Measurements from ENCODE around the gene COL4A1. TPM values are rescaled to one million over a fixed set of nuclear protein-coding genes. Genes with fewer than 3 reads are reported as not detected.

The COL4A1 gene
- not detected for total RNA-seq

DNA sequence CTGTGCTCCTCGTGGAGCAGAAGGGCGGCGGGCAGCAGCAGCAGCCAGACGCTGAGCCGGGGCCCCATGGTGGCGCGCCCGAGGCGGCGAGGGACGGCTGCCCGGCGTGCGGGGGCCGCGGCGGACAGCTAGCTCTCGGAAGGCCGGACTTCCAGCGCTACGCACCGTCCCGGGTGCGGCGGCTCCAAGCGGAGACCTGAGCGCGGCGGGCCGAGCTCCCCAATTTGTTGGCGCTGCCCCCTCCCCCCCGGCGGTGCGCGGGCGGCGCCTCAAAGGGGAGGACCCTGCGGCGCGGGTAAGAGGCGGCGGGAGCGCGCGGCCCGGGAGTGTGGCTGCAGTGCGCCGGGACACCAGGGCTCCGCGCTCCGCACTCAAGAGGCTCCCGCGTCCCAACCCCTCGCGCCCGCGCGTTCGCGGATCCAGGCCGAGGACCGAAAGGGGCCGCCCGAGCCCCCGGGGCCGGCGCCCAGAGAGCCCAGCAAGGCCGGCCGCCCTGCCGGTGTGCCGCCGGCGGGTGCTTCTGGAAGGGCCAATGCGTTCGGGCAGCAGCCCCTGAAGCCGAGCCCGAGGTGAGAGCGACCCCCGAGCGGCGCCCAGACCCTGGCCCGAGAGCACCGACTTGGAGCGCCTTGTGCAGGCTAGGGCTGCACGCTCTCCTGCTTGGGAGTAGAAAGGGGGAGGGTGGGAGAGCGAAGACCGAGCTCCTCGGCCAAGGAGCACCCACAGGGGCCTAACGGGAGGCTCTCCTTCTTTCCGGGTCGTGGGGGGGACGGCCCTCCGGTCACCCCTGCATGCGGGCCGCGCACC, at the start of gene COL4A1, which contains the start of gene COL4A2:
COL4A1 (minus strand) TSS at position 198 of the 807 bp plus-strand sequence; CDS start at position 68, 130 bp downstream.
COL4A2 (plus strand) TSS at position 325 of the 807 bp plus-strand sequence. CDS start 620 bp downstream, outside the sequence.
- no peak within 1 kb of the TSS for H3K27ac Mint-ChIP-seq
- DNase-seq (no peak), ATAC-seq (no peak)
- H3K9me3 Mint-ChIP-seq (ENCODE audit: low read depth): no peaks in the 10 kb centered on the region
- peaks cover 78% of the 10 kb centered on the region for H3K27me3 Mint-ChIP-seq
- H3K4me1 Mint-ChIP-seq: peaks cover 3% of the 10 kb centered on the region
- no peaks in the 10 kb centered on the region for H3K36me3 Mint-ChIP-seq
- no peak within 1 kb of the TSS for H3K4me3 Mint-ChIP-seq
- CTCF ChIA-PET: no interaction called here

DNA sequence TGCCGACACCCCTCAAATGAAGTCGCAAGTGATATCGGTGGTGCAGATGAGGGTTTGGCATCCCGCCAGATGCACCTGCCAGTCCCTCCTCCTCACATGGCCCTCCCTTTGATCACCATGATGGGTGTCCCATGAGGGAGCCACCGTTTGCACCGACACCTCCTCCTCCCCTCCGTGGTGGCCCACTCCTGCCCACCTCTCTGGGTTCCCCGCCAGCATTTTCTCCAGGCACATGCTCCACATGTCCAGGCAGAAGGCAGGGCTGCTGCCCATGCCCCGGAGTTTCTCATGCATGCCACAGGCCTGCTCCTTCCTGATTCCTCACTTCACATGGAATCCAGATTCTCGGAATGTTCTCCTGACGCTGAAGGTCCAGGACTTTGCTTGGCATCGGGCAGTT, 49.4 kb upstream of the COL4A1 start:
- H3K36me3 Mint-ChIP-seq: no peaks in the 10 kb centered on the region
- H3K4me1 Mint-ChIP-seq: no peaks in the 10 kb centered on the region
- CTCF ChIA-PET: no interaction called here
- DNase-seq (no peak), ATAC-seq (no peak)
- H3K27me3 Mint-ChIP-seq: peaks cover under 1% of the 10 kb centered on the region
- H3K27ac Mint-ChIP-seq: no peak overlapping the region
- no peaks in the 10 kb centered on the region for H3K9me3 Mint-ChIP-seq (ENCODE audit: low read depth)
- H3K4me3 Mint-ChIP-seq: no peak overlapping the region

DNA sequence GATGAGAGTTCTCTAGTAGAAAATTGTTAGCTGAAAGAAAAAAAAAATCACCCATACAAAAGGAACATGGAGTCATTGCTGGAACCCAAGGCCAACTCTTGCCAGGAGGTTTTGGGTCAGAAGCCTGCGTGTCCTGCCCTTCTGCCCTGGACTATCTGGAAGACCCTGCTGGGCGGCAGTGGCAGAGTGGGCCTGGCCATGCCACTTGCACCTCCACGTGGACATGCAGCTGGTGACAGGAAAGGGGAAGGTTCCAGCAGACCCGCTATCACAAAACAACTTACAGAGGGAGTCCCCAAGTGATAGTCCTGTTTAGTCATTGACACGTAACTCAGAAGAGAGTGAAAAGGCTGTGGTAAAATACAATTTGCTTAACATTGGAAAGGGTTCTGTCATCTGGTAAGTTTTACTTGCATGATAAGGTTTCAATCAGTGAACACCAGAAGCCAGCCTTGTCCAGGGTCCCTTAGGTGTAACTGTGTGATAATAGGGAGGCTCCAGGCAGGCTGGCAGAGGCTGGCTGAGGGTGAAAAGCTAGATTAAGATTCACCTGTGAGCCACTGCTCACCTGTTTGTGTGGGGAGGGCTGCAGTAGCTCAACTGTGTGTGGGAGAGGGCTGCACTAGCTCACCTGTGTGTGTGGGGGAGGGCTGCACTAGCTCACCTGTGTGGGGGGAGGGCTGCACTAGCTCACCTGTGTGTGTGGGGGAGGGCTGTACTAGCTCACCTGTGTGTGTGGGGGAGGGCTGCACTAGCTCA, 47.9 kb upstream of the COL4A1 start:
- CTCF ChIA-PET: no interaction called here
- peaks cover 2% of the 10 kb centered on the region for H3K27me3 Mint-ChIP-seq
- H3K4me3 Mint-ChIP-seq: no peak overlapping the region
- H3K36me3 Mint-ChIP-seq: no peaks in the 10 kb centered on the region
- no peak for DNase-seq
- no peaks in the 10 kb centered on the region for H3K4me1 Mint-ChIP-seq
- ATAC-seq: no peak
- no peaks in the 10 kb centered on the region for H3K9me3 Mint-ChIP-seq (ENCODE audit: low read depth)
- H3K27ac Mint-ChIP-seq: no peak overlapping the region

DNA sequence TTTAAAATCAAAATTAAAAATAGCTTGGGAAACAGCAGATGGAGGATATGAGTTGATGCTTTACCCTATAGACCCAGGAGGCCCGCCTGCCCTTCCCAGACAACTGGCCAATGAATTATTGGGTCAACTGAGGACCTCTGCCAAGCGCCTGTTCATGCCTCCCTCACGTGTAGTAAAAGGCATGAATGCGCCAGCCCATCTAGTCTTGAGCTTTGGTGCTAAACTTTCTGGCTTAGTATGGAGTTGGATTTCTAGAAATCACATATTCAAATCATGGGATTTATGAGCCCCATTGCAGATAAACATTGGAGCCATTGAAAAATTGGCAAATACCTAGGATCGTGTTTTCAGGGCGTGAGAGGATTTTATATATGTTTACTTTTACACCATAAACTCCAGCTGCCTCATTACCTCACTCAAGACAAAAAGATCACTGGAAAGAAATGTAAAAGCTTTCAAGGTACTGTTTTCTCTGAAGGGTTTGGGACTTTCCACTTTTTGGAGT, 47.2 kb upstream of the COL4A1 start:
- no peak overlapping the region for H3K27ac Mint-ChIP-seq
- DNase-seq (no peak), ATAC-seq (no peak)
- H3K36me3 Mint-ChIP-seq: no peaks in the 10 kb centered on the region
- no peaks in the 10 kb centered on the region for H3K9me3 Mint-ChIP-seq (ENCODE audit: low read depth)
- no peaks in the 10 kb centered on the region for H3K4me1 Mint-ChIP-seq
- peaks cover 2% of the 10 kb centered on the region for H3K27me3 Mint-ChIP-seq
- CTCF ChIA-PET: no interaction called here
- H3K4me3 Mint-ChIP-seq: no peak overlapping the region

DNA sequence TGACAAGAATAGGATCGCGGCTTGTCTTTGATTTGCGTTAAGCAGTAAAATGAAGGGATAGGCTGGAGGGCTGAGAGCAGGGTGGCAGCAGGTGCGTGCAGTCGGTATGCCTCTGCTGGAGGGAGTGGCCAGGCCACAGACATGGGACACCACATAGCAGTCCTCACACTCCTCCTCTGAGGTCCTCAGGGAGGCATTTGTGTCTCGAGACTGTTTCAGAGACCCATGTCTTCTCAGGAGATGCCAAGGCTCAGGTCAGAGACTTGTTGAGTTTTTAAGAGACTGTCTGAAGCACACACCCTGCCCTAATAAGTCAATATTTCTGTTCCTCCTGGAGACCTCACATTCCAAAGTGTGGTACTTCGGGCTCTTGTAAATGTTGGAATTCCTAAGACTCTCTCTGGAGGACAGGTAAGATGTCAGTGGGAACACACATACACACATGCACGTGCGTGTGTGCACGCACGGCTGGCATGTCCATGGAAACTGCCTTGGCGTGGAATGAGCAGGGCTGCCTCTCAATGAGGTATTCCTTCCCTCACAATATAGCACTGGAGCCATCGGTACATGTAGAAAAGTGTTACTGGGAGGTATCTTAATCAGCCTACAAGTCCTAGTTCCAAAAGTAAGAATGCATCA, 46.5 kb upstream of the COL4A1 start:
- peaks cover 2% of the 10 kb centered on the region for H3K27me3 Mint-ChIP-seq
- H3K9me3 Mint-ChIP-seq (ENCODE audit: low read depth): no peaks in the 10 kb centered on the region
- H3K36me3 Mint-ChIP-seq: no peaks in the 10 kb centered on the region
- CTCF ChIA-PET: no interaction called here
- H3K4me1 Mint-ChIP-seq: no peaks in the 10 kb centered on the region
- DNase-seq: no peak
- ATAC-seq: no peak
- H3K27ac Mint-ChIP-seq: no peak overlapping the region
- no peak overlapping the region for H3K4me3 Mint-ChIP-seq

DNA sequence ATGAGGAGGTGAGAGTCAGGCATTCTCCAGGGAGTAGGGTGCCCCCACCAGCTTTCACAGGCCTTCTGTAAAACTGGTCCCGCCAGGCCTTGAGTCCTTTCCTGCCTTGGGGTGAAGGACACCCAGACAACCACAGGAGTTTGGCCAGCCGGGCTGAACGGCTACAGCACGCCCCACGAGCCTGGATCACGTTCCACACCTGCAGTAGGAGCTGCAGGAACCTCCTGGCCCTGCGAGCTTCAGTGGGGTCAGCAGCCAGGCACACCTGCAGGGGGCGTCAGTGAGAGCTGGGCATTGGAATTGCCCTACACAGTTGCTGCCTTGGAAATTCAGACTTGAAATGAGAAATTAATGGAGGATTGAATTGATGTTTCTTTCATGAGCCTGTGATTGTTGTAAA, 45.8 kb upstream of the COL4A1 start:
- Mint-ChIP-seq H3K4me3 (no peak overlapping the region), H3K27ac (no peak overlapping the region), H3K36me3 (no peaks in the 10 kb centered on the region), H3K9me3 (ENCODE audit: low read depth) (no peaks in the 10 kb centered on the region), H3K4me1 (no peaks in the 10 kb centered on the region), H3K27me3 (peaks cover 2% of the 10 kb centered on the region)
- ATAC-seq (no peak), DNase-seq (no peak)
- CTCF ChIA-PET: no interaction called here

DNA sequence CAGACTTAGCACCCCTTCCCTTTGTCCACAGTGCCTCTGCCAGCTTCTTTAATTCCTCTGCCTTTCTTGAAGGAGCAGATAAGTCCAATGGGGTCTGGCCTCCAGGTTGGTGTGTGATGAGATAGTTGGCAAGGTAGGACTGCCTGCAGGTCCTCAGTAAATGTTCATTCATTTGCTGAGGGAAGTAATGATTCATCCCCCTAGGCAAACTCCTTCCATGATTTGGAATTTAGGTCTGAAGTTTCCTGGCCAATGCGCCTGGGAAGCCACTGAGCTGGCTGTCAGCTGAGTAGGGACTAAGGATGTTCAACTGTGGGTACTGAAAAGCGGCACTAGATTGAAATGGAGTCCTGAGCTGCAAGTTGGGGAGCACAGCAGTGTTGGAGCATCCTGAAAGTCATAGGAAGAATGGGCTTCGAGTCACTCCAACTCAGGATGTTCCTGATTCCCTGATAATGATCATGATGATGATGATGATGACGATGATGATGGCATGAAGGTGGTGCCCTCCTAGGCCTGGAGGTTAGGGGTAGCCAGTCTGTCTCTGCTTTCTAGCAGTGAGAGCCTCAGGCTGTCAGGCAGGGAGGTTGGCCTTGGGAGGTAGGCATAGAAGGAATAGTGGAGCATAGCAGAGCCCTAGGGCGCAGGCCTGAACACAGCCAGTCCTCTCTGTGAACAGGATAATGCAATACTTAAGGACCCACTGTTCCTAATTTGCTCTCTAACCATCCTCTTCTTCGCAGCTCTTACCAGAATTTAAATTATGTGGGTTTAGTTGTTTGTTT, 44.9 kb upstream of the COL4A1 start:
- no peak for DNase-seq
- no peaks in the 10 kb centered on the region for H3K9me3 Mint-ChIP-seq (ENCODE audit: low read depth)
- CTCF ChIA-PET: no interaction called here
- H3K4me1 Mint-ChIP-seq: no peaks in the 10 kb centered on the region
- H3K36me3 Mint-ChIP-seq: no peaks in the 10 kb centered on the region
- no peak overlapping the region for H3K4me3 Mint-ChIP-seq
- H3K27me3 Mint-ChIP-seq: peaks cover 2% of the 10 kb centered on the region
- no peak for ATAC-seq
- H3K27ac Mint-ChIP-seq: no peak overlapping the region

DNA sequence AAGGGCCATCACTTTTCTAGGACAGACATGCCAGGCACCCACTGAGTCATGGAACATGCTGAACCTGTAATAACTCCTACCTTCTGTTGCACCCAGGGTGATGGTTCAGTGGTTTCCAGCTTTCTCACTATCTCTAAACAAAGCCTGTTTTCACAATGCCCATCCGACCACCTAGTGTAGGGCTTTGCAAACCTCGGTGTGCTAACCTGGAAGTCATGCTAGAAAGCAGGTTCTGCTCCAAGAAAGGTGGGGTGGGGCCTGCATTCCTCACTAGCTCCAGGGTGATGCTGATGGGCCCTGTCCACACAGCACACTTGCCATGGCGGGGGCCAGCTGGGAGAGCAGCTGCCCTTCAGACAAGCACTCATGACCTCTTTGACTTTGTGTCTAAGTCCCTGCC, 43.6 kb upstream of the COL4A1 start:
- no peak for ATAC-seq
- CTCF ChIA-PET: no interaction called here
- no peaks in the 10 kb centered on the region for H3K4me1 Mint-ChIP-seq

DNA sequence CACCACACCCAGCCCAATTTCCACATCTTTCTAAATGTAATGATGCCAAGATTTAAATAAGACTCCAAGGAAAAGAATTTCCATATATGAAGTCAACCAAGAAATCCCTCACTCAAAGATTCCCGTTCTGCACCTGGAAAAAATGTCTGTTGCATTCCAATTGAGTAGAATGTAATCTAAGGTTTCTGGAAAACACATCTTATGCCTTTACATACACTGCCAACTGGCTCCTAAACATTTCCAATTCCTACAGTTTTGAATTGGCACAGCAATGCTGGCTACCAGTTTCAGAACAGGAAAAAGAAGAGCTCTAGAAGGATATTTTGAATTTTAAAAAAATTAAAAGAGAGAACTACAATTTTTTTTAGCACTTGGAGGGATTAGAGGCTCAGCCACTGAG, 43.1 kb upstream of the COL4A1 start:
- Mint-ChIP-seq H3K27ac (no peak overlapping the region), H3K4me3 (no peak overlapping the region), H3K4me1 (no peaks in the 10 kb centered on the region), H3K9me3 (ENCODE audit: low read depth) (no peaks in the 10 kb centered on the region), H3K36me3 (no peaks in the 10 kb centered on the region), H3K27me3 (peaks cover 2% of the 10 kb centered on the region)
- DNase-seq (no peak), ATAC-seq (no peak)
- CTCF ChIA-PET: no interaction called here

More for the DNA sequence above, 43.6 kb upstream of the COL4A1 start:
- DNase-seq: no peak
- Mint-ChIP-seq H3K36me3 (no peaks in the 10 kb centered on the region), H3K9me3 (ENCODE audit: low read depth) (no peaks in the 10 kb centered on the region), H3K27ac (no peak overlapping the region), H3K27me3 (peaks cover 2% of the 10 kb centered on the region), H3K4me3 (no peak overlapping the region)

DNA sequence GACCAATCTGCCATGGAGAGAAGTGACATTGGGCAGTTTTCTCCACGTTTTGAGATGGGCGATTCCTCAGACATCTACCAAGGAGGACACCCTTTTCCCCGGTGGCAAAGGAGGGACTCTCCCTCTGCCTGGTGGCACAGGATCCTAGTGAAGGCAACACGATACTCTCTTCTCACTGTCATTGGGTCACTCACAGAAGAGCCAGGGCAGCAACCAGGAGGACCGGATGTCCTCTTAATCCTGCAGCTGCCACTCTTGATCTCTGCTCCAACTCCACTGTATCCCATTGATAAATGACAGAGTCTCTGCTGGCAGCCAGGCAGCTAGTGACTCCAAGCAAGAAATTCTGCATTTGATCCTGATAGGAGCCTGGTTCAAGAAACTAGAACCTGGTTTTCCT, 42.3 kb upstream of the COL4A1 start:
- H3K4me1 Mint-ChIP-seq: no peaks in the 10 kb centered on the region
- no peak for ATAC-seq
- H3K9me3 Mint-ChIP-seq (ENCODE audit: low read depth): no peaks in the 10 kb centered on the region
- peaks cover 2% of the 10 kb centered on the region for H3K27me3 Mint-ChIP-seq
- H3K4me3 Mint-ChIP-seq: no peak overlapping the region
- no peak for DNase-seq
- no peak overlapping the region for H3K27ac Mint-ChIP-seq
- CTCF ChIA-PET: no interaction called here
- no peaks in the 10 kb centered on the region for H3K36me3 Mint-ChIP-seq

DNA sequence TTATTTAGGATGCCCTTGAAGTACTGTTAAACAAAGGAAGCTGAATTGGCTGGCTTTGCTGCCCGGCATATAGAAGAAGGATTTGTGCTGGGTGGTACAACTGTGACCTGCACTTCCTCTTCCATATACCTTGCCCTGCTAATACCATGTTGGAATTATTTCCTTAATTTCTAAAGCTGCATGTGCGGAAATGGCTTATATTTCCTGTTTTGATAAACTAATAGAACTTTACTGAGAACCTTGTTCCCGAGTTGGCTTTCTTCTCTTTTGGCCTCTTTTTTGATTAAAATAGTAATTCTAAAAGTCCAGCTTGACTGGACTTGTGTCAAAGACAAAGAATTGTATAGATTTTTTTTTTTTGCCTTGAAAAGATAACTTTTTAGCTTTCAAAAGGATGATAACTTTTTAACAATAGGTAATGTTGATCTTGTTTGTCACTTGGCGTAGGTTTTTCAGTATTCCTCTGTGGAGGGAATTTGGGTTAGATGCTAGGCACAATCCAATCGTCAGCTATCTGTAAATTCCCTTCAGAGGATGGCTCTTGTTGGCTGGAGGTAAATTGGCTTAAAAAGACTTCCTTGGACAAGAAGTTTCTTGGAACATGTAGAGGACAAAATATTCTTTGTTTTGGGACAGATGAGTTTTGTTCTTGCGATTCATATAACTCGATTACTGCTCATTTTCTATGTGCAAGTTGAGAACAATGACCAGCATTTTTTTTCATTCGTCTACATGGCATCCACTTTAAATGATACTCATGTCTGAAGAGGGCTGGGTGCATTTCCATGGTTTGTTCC, 41.5 kb upstream of the COL4A1 start:
- Mint-ChIP-seq H3K9me3 (ENCODE audit: low read depth) (no peaks in the 10 kb centered on the region), H3K4me3 (no peak overlapping the region), H3K36me3 (no peaks in the 10 kb centered on the region), H3K27me3 (peaks cover 2% of the 10 kb centered on the region), H3K27ac (no peak overlapping the region), H3K4me1 (no peaks in the 10 kb centered on the region)
- no peak for DNase-seq
- ATAC-seq: no peak
- CTCF ChIA-PET: no interaction called here

DNA sequence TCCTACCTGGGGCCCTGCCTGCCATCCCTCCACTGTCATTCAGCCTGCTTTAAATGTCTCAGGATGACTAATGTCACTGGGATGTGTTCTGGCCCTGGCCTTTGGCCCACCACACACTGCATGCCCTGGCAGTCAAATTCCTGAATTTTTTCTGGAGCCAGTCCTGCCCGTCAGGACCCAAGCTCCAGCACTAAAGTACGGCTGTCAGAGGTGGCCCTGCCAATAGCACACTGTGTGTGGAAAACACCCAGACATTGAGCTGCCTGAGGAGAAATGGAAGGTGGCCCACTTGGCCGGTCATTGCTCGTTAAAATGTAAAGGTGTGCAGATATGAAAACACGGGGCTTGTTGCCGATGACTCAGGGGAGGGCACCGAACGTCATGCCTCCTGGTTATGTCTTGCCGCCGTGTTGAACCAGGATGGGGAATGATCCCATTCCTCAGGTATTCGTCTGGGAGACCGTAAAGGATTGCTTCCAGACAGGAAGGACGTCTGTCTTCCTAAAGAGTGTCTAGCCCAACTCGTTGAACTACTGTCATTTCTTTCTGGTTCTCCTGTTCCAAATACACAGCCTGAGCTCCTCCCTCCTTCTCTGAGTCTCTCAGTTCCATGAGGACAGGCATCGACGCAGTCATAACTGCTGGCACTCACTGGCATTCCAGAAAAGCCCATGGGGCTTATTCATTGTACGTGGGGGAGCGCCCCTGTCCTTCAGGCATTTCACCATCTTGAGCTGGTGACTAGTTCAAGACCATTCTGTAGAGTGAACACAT, 40.8 kb upstream of the COL4A1 start:
- Mint-ChIP-seq H3K36me3 (no peaks in the 10 kb centered on the region), H3K27me3 (peaks cover 6% of the 10 kb centered on the region), H3K27ac (no peak overlapping the region), H3K4me1 (no peaks in the 10 kb centered on the region), H3K9me3 (ENCODE audit: low read depth) (no peaks in the 10 kb centered on the region), H3K4me3 (no peak overlapping the region)
- ATAC-seq (no peak), DNase-seq (no peak)
- CTCF ChIA-PET: no interaction called here
